ENCODE measurements around the gene LCN10.
"Not testable (repeated sequence)": the region's sequence is repeated elsewhere in the genome, so short reads cannot be mapped to it uniquely, and the experiment has no call there.

The LCN10 gene

DNA sequence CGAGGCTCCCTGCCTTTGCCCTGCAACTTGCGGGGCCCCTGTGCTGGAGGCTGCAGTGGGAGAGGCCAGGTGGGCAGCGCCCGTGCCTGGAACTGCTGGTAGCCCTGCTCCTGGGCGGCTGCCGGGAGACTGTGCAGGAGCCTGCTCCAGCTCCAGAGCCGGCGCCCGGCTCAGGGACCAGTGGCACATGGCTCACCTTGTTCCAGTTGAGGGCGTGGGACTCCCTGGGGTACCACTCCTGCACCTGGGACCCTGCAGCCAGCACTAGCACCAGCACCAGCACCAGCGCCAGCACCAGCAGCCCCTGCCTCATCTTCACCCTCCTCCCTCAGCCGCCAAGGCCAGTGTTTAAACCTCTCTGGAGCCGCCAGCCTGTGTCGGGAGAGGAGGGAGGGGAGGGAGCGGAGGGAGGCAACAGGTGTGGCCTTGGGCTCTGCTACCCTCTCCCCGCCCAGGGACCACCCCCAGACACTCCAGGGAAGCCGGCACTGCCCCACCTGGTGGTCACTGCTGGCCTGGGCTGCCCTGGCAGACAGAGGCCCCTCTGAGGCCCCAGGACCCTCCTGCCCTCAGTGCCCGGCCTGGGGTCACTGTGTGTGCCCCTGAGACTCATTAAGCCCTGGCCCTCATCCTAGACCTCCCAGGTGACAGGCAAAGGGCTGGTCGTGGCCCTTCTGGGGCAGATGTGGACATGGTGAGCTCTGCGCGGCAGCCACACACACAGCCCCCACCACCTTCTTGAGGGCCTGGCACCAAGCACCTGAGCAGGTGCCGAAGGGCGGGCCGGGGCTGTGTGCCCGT is at the start of gene LCN10:
Gene LCN10, minus strand, starts transcription at position 350 of the 801 bp plus-strand sequence. Its CDS starts 37 bp downstream, at position 313.
- no peak for DNase-seq (ENCODE audit: low spot score)

DNA sequence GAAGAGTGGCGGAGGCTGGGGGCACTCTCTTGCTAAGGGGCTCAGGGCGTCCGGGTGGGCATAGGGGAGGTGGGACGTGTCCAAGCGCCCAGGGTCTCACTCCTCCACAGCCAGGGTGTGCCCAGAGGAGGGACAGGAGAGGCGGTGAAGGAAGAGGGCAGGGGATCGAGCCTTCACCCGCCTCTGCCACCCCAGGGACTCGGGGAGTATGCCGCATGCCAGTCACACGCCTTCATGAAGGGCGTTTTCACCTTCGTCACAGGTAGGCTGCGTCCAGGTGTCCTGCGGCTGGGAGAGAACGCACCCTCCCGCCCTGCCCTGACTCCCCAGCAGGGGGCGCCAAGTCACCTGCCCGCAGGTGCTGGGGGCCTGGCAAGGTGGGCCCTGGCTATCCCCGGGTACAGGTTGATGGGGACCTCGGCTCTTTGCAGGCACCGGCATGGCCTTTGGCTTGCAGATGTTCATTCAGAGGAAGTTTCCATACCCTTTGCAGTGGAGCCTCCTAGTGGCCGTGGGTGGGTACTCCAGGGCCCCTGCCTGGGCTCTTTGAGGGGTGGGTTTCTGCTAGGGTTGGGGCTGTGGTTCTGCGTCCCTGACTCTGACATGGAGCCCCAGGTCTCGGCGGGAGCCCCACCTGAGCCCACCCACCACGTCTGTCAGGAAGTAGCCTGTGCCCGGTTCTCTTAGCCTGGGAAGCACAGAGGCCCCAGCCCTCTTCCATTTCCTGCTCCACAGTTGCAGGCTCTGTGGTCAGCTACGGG is 49.0 kb upstream of the LCN10 start:
- DNase-seq (ENCODE audit: low spot score), result no peak

DNA sequence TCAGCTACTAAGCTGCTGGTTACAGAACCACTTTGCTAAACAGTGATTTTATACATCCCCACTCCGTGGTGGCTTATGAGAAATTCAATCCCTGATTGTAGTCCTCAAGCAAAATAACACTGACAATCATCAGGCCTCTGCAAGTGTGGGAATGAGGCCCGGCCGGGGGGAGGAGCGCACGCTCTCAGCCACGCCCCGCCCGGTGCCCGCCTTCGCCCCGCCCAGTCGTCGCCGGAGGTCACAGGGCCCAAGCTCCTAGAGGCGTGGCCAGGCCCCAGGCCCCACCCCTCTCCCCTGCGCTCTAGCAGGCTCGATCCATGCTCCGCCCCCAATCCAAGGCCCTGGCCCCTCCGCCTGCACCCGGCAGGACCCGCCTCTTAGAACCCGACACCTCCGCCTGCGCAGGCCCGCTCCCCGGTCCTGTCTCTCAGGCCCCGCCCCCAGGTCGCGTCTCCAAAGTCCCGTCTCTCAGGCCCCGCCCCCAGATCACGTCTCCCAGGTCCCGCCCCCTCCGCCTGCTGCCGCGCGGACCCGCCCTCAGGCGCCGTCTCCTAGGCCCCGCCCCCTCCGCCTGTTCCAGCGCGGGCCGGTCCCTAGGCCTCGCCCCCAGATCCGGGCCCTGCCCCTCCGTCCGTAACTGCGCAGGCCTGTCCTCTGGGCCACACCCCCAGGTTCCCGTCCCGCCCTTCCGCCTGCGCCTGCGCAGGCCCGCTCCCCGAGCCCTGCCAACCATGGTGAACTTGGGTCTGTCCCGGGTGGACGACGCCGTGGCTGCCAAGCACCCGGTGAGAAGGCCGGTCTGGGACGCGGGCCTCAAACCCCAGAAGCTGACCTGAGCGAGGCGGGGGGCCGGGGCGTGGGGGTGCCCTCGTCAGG is 48.1 kb upstream of the LCN10 start, which contains the start of gene TMEM141:
Gene TMEM141, plus strand, starts transcription at position 705 of the 876 bp plus-strand sequence. Its CDS starts 27 bp downstream, at position 732.
- DNase-seq (ENCODE audit: low spot score), result peak; percentile 99

DNA sequence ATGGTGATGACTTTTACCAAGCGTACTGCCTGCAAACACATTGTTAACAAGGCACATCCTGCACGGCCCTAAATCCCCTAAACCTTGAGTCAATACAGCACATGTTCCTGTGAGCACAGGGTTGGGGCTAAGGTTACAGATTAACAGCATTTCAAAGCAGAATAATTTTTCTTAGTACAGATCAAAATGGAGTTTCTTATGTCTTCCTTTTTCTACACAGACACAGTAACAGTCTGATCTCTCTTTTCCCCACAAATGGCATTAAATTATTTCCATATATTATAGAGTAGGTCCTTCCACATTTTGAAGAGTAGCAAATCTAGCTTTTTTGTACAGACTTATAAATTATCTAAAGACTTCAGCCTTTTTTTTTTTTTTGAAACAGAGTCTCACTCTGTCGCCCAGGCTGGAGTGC is 46.8 kb upstream of the LCN10 start:
- DNase-seq (ENCODE audit: low spot score), result no peak

DNA sequence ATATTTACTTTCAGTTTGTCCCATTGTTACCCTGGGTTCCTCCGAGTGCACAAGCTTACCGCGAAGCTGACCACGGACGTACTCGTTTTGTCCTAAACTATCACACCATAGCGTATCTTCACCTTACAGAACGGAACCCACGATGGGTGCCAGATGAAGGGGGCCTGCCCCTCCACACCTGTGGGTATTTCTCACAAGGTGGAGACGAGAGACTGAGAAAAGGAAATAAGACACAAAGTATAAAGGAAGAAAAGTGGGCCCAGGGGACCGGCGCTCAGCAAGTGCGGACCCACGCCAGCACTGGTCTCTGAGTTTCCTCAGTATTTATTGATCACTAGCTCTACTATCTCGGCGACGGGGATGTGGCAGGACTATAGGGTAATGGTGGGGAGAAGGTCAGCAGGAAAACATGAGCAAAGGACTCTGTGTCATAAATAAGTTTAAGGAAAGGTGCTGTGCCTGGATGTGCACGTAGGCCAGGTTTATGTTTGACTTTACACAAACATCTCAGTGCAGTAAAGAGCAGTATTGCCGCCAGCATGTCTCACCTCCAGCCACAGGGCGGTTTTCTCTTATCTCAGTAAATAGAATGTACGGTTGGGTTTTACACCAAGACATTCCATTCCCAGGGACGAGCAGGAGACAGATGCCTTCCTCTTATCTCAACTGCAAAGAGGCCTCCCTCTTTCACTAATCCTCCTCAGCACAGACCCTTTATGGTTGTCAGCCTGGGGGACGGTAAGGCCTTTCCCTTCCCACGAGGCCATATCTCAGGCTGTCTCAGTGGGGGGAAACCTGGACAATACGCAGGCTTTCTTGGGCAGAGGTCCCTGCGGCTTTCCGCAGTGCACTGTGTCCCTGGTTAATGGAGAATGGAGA is 46.1 kb upstream of the LCN10 start:
- DNase-seq (ENCODE audit: low spot score), result not testable (repeated sequence)

DNA sequence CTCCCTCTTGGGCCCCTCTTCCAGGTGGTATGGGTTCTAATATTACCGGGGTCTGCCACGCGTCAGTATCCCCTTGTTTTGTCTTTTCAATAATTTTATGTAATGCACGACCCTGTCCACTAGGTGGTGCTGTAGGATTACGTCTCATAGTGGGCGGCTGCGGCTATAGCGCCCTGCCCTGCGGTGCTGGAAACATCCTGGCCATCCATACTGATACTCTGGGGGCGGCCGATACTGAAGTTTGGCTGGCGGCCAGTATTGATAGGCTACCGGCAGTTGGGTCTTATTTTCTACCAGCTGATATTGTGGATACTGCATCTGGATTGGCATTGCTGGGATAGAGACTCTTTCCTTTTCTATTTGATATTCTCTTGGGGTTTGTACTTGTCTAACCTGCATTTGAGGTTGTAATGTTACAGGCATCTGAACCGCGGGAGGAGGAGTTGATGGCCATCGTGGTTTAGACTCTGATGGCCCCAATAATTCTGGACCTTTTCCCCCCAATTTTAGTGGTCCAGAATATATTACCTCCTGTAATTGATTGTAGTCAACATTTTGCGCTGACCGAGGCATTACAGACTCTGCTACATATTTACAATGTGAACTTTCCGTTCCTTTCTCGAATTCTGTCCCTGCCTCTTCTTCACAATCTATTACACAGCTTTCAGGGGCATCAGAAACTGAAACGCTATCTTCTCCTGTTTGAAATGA is 45.1 kb upstream of the LCN10 start:
- peak; percentile 88 for DNase-seq (ENCODE audit: low spot score)

DNA sequence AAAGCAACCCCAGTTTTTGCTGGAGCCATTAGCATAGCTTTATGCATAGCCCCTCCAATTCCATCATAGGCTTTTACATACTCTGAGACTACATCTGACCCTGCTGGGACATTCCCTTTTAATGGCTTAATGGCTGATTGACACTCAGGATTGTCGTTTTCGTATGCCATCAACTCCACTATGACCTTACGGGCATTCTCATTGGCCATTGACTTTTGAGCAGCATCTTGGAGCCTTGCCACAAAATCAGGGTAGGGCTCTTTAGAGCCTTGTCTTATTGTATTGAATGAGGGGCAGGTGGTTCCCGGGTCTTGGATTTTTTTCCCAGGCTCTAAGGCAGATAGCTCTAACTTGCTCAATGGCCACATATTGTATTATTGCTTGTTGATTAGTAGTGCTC is 44.2 kb upstream of the LCN10 start:
- DNase-seq (ENCODE audit: low spot score), result peak; percentile 66

DNA sequence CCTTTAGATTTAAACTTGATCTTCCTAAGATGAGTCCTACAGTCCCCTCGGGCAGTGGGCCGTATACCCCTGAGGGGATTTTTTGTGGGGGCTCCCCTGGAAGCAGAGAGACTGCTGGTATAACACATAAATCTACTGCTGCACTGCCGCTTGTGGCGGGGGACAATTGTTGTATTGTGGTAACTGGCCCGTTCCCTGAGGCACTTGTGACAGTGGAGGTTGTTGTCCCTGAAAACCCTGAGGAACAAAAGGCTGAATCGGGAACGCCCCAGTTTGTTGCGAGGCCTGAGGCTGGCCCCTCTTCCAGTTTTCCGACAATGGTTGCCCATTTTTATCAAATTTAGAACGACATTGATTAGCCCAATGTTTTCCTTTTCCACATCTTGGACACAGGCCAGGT is 43.7 kb upstream of the LCN10 start:
- peak; percentile 92 for DNase-seq (ENCODE audit: low spot score)

DNA sequence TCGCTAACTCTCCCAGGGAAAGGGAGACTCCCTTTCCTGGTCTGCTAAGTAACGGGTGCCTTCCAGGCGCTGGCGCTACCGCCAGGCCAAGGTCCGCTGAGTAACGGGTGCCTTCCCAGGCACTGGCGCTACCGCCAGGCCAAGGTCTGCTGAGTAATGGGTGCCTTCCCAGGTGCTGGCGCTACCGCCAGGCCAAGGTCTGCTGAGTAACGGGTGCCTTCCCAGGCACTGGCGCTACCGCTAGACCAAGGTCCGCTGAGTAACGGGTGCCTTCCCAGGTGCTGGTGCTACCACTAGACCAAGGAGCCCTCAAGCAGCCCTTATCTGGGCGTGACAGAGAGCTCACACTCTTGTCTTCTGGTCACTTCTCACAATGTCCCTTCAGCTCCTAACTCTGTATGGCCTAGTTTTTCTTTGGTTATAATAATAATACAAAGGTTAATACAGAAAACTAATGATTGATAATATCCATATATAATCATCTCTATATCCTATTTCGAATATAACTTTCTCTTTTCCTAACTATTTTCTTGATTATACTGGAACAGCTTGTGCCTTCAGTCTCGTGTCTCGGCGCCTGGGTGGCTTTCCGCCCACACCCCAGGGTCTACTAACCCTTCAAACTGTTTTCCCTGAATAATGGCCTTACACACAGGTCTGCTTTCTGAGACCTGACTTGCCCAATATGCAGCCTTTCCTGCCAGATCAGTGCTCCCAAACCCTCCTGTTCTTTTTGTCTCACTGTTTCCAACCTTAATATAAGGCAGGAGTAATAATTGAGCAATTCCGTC is 43.0 kb upstream of the LCN10 start:
- DNase-seq (ENCODE audit: low spot score), result not testable (repeated sequence)

DNA sequence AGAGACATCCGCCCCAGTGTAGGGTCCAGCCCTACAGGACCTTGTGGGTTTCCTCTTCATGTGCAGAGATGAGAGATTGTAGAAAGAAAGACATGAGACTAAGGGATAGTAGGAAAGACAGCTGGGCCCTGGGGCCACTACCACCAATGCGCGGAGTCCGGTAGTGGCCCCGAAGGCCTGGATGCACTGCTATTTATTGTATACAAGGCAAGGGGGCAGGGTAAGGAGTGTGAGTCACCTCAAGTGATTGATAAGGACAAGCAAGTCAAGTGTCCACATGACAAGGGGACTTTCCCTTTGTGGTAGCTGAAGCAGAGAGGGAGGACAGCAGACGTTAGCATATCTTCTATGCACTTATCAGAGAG is 42.2 kb upstream of the LCN10 start:
- DNase-seq (ENCODE audit: low spot score), result no peak

DNA sequence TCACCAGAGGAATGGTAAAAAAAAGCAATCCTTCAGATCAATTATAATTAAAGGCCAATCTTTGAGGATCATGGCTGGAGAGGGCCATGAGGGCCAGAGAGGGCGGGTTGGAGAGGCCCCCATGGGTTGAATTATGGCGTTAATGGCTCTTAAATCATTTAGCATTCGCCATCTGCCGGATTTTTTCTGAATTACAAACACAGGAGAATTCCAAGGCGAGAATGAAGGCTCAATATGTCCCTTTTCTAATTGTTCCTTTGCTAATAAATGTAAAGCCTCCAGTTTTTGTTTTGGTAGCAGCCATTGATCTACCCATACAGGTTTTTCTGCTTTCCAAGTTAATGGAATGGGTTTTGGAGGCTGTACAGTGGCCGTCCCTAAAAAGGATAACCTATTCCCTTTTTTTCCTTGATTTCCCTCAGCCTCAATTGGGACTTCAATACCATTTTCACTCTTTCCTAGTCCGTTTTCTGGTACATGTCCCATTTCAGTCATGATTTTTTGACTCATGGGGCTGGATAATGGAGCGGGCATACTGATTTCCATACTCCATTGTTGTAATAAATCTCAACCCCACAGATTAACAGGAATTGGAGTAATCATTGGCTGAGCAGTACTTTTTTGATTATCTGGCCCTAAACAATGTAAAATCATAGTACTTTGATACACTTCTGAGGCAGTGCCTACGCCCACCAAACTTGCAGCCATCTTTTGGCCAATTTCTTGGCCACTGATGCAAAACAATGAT is 41.7 kb upstream of the LCN10 start:
- DNase-seq (ENCODE audit: low spot score), result peak; percentile 65

DNA sequence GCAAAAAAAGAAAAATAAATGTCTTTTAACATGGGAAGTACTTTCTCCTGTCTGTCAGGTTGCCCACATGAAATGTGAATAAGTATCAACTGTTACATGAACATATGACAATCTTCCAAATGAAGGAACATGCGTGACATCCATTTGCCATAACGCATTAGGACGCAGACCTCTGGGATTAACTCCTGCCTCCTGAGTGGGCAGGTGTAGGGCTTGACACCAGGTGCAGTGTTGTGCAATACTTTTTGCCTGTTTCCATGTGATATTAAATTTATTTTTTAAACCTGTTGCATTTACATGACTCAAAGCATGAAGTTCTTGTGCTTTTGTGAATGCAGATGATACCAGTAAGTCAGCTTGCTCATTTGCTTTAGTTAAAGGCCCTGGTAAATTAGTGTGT is 39.7 kb upstream of the LCN10 start:
- DNase-seq (ENCODE audit: low spot score), result no peak

DNA sequence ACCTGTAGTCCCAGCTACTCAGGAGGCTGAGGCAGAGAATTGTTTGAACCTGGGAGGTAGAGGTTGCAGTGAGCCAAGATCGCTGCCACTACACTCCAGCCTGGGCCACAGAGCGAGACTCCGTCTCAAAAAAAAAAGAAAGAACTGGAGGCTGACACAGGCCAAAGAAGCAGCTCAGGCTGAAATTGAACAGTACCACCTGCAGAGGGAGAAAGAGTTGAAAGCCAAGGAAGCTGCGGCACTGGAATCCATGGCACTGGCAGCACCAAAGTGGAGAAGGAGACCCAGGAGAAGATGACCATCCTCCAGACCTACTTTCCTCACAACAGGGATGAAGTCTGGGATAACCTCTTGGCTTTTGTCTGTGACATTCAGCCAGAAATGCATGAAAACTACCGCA is 37.1 kb upstream of the LCN10 start:
- DNase-seq (ENCODE audit: low spot score), result no peak

DNA sequence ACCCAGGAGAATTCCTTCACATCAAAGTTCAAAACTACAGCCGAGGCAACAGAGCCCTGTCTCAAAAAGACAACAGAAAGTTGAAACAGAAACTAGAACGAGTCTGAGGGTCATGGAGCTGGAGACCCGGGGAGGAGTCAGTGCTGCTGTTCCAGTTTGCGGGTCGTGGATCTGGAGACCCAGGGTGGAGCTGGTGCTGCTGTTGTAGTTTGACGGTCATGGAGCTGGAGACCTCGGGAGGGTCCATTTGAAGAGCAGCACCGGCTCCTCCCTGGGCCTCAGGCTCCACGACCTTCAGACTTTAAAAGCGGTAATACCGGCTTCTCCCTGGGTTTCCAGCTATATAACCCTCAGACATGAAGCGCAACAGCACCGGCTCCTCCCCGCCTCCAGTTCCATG is 34.6 kb upstream of the LCN10 start:
- DNase-seq (ENCODE audit: low spot score), result no peak

DNA sequence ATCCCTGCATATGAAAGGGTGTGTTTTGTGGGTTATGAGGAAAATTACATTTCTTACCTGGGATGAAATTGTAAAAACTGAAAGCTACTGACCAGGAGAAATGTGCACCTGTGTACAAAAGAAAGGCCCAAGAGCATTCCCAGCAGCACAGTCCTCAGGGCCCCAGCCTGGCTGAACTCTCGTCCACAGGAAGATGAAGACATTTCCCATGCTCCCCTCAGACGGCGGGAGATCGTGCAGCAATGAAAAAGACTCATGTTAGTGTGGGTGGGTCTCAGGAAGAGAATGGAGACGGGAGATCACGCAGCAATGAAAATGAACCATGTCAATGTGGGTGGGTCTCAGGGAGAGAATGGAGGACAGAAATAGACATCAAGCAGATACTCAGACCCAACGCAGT is 34.2 kb upstream of the LCN10 start:
- no peak for DNase-seq (ENCODE audit: low spot score)

DNA sequence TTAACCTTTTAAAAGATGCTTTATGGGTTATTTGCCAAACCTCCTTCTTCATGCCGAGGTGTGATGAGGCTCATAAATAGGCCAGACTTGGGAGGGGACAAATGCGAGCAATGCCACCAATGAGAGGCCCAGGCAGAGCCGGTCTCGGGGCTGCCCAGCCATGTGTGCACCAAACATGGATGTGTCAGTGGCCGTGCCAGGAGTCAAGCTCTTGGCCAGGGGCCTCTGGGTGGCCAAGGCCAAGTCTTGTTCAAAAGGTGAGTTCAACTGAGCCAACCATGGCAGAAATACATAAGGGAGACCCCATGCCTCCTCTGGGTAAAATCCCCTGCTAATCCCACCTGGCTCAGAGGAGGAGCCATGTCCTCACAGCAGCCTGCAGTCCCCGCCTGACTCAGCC is 32.5 kb upstream of the LCN10 start:
- DNase-seq (ENCODE audit: low spot score), result no peak

DNA sequence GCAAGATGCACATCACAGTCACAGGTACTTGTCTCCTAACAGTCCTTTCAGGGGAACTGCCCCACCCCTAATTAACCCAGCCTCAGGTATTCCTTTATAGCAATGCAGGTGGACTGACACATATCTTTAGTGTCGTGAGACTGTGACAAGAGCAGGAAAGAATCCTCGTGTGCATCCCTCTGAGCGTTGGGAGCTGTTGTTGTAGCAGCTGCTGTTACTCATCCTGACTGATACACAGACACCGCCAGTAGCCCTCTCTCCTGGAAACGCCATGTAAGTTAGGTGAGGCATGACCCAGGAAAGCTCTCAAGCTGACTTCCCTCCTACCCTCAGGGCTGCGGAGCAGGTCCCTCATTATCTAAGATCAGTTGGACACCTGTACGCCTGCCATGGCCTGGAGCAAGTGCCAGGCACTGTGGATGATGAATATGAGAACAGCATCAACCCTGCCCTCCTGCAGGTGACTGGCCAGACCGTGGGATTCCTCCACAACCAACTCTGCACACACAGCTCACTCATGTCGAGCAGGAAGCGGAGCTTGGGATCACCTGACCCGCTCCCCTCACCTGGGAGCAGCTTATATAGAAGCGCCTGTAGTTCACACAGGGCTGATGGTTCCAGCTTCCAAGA is 31.8 kb upstream of the LCN10 start:
- no peak for DNase-seq (ENCODE audit: low spot score)

DNA sequence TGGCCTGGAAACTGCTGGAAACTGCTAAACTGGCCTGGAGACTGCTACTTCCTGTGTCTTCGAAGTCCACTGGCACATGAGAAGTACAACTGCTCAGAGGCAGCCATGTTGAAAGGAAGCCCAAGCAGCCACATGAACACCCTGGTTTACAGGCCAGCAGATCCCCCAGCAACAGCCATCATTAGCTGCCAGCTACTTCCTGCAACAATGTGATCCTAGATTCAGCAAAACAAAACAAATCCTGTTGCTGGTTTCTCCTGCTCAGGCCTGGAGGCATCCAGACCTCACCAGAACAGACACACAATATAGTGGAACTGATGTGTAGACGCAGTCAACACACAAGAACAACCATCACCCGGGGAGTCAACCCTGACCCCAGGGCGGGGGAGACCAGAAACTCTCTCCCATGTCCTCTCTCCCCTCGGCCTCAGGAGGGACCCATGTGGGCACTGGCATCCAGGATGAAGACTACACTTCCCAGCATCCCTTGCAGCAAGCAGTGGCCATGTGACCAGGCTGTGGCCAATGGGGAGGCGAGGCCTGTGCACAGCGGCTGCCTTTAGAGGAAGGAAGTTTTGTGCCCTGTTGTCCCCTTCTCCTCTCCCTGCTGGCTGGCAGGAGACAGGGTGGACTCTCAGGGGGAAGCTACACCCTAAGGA is 30.8 kb upstream of the LCN10 start:
- DNase-seq (ENCODE audit: low spot score), result no peak
